Breast epithelium (tissue), 3 donors: ENCODE measurements around the gene RALGPS1.

ENCODE experiments used
- CTCF ChIP-seq, 3 donors: fragments of 450-650 bp; IDR thresholded peaks; one replicate each; pipeline ENCODE4 v1.5.1; 2016 to 2017; ENCODE audit warnings: antibody characterized with exemption in 3 of 3, mild to moderate bottlenecking in 3 of 3, moderate library complexity in 3 of 3
- POLR2A ChIP-seq: fragments of 450-650 bp; IDR thresholded peaks from one replicate; pipeline ENCODE4 v1.6.1; 2016; ENCODE audit warnings: antibody characterized with exemption, mild to moderate bottlenecking, moderate library complexity
- POLR2AphosphoS5 ChIP-seq, 3 donors: sonication (generic); formaldehyde crosslinking; IDR thresholded peaks; one replicate each; pipeline ENCODE4 v1.6.1; 2017; ENCODE audit warnings: antibody characterized with exemption in 3 of 3

GRCh38 chr9:127077644-127077946 lies 163.0 kb downstream of the RALGPS1 start:
- TF ChIP-seq CTCF (IDR thresholded peaks at IDR 0.05) (no peak), POLR2AphosphoS5 (IDR thresholded peaks at IDR 0.05) (no peak), POLR2A (no peak)
